ENCODE measurements around the gene ERI3.
"Not testable (repeated sequence)": the region's sequence is repeated elsewhere in the genome, so short reads cannot be mapped to it uniquely, and the experiment has no call there.

The ERI3 gene

GRCh38 chr1:44208226-44208625 is 146.8 kb downstream of the ERI3 start:
- no peak for DNase-seq (ENCODE audit: low read depth)

GRCh38 chr1:44206545-44206944 is 148.5 kb downstream of the ERI3 start:
- DNase-seq (ENCODE audit: low read depth) = not testable (repeated sequence)

- DNase-seq (ENCODE audit: low read depth) = no peak
Observed at GRCh38 chr1:44200336-44200735, 154.7 kb downstream of the ERI3 start.

- DNase-seq (ENCODE audit: low read depth) = no peak
Observed at GRCh38 chr1:44174630-44175029, 180.4 kb downstream of the ERI3 start.

All from GM04504 (cell line).